Stimulated activated CD4-positive, alpha-beta T cell treated with anti-CD3 and anti-CD28 coated beads, TNF-alpha, amount 100 ng/mL, for 4 hours (primary cell): ENCODE measurements around the gene TMEM132C.

Experiments
- DNase-seq, 3 experiments: peaks; one replicate each; pipeline ENCODE4 v3.0.0-alpha.2; 2020; ENCODE audit warnings: low read depth in 3 of 3

TMEM132C gene

DNA sequence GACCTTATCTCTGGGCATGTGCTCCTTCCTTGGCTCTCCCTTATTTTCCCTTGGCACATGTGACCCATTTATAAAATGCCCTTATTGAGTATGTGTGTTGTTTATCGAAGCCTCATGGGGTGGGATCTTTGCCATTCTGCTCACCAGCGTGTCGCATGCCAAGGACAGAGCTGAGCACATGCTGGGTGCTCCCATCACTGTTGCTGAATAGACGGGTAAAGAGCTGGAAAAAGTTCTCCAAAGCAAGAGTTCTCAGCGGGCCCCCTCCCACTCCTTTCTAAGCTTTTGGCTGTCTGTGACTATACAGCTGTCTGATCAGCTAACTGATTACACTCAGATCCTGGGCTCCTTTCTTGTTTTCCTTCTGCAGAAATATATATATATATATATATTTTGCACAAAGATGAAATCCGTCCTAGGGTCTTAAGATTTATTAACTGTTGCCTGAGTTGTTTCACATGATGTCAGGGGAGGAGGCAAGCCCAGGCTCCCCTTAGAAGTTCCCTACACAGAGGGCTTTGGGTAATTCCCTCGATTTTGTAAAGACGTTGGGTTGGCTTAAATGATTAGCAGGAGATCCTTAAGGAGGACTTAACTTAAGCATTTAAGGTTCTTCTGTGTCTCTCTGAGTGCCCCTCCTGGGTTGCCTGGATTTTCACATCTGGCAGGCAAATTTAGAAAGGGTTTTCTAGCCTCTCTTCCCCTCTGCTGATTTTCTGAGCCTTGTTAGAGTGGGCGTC, 71.6 kb downstream of the TMEM132C start:
- DNase-seq: no peak

DNA sequence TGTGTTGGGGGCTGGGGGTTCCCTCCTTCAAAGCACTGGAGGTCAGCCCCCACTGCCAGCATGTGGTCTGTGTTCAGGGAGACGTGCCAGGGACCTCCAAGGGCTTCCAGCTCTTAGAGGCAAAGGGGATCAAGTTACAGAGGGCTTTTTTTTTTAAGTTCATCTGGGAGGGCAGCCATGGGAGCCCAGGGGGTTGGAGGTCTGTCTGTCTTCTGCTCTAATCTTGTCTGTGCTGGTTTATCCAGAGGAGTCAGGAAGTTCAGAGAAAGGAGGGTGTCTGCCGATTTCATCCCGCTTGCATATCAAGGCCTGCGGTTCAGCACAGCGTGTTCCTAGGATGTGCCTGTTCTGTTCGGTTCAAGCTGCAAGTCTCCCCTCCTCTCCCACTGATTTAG, 72.2 kb downstream of the TMEM132C start:
- no peak for DNase-seq

DNA sequence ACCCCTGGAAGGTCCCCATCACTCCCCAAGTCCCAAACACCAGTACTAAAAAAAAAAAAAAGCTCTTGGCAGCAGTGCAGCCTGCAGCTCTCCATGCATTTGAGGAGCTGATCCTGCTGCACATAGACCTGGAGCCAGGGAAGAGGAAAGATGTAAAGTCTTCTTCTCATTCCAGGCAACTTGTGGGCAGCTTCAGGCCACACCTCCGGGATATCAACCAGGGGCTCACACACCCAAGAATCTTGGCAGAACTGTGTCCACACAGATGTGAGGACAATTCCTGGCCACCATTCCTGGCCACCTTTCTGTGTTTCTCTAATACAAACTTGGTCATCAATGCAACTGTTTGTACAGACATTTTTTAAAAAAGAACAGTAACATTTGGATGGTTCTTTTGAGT, 72.7 kb downstream of the TMEM132C start:
- no peak for DNase-seq

DNA sequence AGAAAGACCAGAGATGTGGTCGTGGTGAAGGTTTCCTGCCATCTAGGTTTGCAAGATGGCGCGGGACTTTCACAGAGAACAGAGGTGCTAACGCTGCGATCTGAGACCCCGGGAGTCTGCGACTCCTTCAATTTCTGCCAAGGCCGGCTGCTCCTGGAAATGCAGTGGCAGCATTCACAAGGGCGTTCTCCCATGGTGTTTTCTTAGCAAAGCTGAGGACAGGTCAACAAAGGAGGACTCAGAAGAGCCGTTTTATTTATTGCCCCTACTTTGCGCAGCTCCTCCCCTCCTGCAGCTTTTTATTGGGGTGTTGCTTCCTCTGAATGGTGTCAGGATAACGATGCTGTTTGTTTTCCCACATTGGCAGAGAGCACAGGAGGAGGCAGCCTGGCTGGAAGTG, 86.3 kb downstream of the TMEM132C start:
- DNase-seq: no peak

DNA sequence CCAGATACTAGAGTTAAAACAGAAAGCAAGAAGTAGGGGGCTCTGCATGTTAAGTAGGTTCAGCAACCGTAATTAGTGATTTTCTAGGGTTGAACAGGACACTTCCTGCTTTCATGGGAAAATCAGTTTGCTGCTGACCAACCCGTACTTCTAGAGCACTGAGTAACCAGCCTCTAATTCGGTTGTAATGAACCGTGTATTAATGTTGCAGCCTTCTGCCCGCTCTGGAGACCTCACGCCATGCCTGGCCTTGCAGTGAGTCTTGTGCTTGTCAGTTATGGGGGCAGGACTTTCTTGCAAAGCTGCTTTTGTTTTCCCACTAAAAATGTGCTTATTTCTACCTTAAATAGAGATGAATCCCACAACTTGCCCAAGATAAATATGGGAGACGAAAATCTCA, 89.6 kb downstream of the TMEM132C start:
- no peak for DNase-seq

DNA sequence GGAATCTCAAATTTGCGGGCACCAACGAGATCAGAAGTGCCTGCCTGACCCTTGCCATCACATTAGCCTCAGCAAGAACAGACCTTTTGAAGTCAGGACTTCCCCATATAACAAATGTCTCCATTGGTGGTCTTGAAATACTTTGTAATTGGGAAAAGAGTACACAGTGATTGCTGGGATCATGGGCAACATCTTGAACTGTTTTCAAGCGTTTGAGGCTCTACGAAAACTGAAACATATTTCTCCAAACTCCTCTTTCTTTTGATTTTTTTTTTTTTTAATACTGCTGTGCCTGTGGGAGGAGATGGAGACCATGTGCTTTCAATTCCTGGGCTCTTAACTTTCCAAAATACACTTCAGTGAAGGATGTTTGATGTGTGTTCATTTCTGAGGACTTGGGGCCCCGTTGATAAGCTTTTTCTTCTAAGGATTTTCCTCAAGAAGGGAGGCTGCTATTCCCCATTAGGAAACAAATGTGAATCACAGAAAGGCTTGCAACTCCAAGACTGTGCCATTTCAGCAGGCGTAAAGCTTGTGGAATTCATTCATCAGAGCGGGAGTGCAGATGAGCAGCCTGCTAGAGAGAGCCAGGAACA, 94.5 kb downstream of the TMEM132C start:
- DNase-seq: no peak

DNA sequence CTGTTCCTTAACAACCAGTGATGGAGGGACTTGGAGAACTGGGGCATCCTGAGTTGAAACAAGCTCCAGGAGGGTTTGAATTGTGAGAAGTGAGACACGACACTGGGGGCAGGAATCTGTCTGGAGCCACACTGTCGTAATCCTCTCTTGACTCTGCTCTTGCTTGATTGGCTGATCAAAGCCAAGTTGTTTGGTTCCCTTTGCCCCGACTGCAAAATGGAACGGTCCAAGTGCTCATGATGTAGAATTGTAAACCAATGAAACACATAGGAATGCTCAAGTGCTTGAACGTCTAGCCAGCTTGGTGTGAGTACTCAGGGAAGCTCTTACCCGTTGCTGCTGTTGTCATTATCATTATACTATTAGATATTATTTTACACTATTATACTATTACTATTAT, 98.1 kb downstream of the TMEM132C start:
- DNase-seq: no peak

DNA sequence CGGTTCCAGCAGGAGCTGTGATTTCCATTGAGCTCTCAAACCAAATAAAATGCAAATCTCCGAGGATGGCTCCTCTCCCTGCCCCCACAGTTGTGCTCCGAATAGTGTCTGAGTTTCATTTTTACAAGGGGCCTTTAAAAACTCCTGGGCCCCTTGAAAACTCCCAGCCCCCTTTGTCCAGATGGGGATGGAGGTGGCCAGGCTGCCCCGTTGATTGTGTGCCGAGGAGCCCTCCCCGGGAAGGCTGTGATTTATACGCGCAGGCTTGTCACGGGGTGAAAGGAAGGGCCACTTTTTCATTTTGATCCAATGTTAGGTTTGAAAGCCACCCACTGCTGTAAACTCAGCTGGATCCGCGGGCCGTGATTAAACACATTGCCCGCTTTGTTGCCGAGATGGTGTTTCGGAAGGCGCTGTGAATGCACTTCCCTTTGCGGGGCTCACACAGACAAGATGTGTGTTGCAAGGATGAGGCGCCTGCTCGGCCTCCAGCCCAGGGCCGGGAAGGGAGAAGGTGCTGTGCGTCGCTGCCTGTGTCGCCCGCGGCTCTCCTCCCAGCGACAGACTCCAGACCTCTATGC, 98.8 kb downstream of the TMEM132C start:
- no peak for DNase-seq

DNA sequence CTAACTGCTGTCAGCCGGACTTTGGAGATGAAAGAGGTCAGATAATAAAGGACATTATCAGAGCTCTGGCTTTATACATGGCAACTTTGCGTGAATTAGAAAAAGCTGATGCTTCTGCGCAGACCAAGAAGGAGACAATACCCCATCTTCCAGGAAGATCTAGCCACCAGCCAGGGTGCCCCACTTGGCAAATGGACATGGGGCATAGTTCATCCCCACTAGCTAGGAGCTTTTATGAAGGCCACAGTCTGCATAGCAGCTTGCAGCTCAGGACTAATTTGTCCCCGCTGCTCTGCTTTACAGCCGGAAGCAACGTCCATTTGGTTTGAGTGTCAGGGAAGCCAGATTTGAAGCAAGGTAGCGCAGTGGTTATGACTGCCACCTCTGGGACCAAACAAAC, 101.0 kb downstream of the TMEM132C start:
- DNase-seq: no peak

DNA sequence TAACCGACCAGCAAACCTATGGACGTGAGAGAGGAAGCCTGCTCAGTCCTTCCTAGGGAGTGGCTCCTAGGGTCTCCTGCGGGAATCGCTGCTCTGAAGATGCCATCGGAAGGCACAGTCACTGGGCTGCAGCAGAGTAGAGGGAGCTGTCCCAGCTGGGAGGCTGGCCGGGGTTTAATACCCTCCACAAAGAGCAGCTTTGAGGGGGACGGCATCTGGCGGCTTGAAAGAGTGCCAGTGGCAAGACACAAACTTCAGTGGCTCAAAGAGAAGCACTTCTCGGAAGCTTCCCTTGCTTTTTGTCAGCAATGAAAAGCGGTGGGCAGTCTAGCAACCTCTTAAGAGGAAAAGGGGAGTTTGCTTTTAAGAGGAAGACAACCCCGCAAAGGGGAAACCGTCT, 114.6 kb downstream of the TMEM132C start:
- DNase-seq: no peak

DNA sequence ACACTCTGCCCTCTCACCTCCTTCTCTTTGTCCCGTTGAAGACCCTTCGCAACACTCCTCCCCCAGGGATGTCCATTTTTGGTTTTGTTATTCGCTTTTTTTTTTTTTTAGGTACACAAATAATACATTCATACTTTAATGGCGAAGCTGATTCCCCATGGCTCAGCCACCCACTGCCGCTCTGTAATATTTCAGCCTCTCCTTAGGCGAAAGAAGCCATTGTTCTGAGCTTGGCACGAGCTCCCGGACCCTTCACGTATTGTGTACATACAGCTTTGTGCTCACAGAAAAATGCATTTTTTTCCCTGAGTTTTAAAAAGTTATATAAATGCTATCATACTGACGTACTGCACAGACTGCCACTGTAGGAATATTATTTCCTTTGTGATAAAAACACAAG, 115.0 kb downstream of the TMEM132C start:
- no peak for DNase-seq

DNA sequence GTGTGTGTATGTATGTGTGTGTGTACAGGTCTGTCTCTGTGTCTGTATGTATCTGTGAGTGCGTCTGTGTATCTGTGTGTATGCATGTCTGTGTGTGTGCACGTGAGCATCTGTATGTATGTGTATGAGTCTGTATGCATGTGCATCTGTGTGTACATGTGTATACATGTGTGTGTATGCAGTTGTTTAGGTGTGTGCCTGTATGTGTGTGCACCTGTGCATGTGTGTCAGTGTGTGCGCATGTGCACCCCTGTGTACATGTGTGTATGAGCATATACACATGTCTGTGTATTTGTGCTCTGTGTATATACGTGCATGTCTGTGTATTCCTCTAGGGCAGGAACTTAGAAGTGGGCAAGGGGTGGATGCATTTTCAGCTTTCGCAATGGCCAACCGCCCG, 116.0 kb downstream of the TMEM132C start:
- DNase-seq: no peak

DNA sequence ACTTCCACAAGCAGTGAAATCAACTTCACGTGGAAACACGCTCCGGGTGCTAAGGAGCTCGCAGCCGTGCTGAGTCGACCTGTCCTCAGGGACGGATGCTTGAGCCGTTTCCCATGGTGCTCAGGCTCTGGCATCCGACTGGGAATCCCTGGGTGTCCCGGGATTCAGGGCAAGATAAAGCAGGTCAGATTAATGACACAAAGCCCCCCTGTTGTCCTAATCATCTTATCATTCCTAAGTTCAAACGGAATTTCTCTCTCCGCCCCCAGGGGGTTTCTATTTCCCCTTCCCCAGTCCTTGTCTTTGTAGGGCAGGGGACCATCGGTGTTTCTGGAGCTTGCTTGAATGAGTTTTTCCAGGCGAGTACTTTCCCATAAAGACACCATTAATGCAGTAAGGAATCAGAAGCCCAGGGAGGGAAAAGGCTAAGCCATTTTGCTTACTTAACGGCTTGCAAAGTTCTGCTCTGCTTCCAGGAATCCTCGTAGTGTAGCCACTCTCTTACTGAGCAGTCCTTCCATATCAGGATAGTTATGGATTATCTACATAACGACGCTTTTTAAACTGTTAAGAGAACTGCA, 116.5 kb downstream of the TMEM132C start:
- no peak for DNase-seq

DNA sequence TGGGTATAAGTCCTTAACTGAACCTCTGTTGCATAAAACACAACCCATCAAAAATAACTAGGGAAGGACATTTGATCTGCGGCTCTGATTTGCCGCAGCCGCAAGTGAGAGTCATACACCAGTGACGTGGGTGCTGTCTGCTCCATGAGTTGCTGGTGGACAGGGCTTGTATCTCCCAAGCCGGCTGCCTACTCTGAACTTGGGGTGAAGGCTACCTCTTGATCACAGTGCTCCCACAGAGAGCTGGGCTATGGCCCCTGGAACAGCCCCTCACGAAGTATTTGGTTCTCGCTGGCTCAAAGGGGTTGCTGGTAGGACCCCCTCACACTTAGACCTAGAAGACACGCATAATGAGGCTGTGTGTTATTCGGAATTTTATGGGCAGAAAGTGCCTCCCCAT, 118.8 kb downstream of the TMEM132C start:
- no peak for DNase-seq

DNA sequence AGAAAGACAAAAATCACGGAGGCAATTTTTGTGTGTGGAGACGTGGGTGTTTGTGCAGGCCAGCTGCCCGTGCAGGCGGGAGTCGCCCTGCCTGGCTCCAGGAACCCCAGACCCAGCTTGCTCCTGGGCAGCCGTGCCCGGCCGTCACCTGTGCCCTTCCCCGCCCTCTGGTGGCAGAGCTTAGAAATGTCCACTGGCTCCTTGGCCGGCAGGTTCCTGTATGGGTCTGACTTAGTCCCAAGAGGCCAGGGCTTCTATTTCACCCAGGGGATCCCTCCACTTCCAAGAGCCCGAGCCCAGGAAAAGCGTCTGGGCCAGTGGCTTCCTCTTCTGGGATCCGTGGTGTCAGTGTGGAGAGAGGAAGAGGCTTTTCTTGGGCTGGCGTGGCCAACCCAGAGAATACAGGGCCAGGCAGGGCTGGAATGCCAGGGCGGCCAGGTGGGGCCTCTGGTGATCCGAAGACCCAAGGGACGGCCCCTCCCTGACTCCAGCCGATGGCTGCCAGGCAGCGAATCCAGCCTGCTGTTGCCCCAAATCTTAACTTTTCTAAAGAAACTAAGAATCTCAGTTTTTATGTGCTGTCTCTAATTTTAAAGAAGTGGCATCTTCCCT, 120.9 kb downstream of the TMEM132C start:
- no peak for DNase-seq

DNA sequence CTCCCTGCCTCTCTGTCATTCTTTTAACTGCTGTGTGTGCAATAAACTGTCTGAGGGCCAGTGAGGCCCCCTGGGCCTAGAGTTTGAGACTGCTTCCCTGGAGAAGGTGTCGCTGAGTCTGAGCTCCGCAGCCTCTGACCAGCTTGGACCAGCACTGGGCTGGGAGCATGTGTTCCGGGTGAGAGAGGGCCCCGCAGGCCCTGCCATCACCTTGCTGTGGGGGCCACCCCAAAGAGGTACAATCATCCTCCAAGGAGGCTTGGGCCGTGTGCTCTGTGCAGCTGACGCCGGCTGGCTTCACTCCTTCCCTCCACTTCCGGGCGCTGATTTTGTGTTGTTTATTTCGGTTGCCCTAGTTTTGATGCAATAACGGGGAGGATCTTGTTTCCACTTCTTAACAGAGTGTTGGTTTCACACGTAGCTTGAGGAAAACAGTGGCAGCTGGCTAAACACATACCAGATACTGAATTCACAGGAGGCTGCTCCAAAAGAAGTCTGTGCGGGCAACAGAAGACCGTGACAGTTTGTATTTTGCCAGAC, 121.6 kb downstream of the TMEM132C start:
- DNase-seq: no peak

DNA sequence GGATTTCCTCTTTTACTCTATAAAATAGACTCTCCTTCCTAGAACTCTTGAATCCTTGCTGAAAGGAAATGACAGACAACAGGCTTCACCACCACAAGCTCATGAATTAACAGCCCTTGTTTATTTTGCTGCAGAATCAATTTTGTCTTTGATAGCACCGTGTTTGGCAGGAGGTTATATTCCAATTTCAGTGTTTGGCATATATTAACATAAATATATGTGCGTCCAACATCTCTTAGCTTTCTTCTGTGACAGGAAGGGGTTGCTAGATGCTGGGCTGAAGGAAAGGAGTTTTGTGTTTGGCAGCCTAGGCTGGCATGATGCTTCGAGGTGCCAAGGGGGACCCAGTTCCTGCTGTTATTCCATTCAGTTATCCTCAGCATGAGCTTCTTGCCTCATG, 126.4 kb downstream of the TMEM132C start:
- DNase-seq: no peak

DNA sequence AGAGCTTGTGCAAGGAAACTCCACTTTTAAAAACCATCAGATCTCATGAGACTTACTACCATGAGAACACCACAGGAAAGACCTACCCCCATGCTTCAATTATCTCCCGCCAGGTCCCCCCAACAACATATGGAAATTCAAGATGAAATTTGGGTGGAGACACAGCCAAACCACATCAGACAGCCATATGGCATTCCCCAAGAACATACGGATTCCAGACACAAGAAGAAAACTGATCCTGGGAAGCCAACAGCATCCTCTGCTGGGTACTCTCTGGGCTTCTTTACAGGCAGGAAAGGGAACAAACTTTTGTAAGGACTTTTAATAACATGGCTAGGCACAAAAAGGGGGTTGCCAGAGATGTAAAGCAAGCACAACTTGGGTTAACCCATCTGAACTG, 127.2 kb downstream of the TMEM132C start:
- DNase-seq: no peak

DNA sequence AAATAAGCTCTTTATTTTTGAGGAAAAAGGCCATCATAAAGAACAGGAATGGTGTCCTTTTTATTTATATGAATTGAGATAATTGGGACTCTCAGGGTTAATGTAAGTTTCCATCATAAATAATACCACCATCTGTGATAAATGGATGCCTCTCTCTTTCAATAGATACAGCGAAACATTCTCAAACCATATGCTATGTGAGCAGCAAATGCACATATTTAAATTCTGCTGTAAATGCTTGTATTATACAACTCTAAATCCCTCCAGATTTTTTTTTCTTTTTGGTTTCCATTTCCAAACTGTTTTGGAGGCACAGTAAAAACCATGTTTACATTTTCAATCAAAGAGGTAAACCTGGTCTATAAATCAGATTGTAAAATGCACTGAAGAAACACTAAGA, 132.3 kb downstream of the TMEM132C start:
- DNase-seq: no peak

DNA sequence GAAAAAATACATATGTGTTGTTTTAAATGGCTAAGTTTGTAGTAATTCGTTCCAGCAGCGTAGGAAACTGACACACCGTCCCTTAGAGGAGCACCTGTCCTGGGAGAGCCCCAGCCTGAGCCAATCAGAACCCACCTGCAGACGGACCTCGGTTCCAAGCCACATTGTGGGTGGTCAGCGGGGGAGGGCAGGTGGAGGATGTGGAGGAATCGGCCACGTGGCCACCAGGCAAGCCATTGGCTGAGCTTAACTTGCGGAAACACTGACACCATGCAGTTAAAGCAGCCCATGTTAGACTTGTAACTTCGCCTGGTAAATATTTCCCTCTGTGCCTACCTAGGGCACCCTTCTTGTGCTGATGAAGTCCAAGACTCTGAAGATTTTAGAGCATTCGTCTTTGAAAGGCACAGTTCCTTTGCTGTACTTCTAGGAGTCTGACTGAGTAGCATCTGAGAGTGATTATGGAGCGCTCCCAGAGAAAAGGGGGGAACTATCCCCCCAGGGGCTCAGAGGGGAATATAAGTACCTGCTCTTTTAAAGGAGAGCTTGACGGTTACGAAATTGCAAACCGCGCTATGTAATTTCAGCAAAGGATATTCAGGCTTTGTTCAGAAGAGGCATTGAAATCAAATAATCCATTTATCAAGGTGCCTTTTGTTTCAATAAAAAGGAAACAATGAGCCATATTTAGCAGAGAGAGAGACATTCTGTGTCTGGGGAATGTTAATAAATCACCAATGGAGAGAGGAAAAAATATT, 135.7 kb downstream of the TMEM132C start:
- DNase-seq: no peak

DNA sequence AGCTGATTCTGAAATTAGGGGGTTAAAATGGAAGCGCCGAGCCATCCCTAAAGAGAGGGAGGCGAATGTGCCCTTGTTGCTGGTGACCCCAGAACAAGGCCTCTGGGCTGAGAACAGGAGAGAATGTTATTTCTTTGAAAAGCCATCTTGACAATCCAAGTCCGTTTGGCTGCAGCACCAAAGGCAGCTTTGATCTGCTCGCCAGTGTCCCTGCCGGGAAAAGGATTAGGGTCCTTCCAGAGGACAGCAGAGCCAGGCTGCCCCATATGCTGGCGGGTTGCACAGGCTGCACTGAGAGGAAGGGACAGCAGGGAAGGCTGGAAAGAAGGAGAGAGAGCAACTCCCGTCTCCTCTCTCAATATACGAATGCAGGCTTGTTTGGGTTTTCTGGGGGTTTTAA, 141.7 kb downstream of the TMEM132C start:
- no peak for DNase-seq
